HL-60 (cell line): ENCODE results near the gene FBN1.

Experiments
- DNase-seq, 2 experiments: peaks; one replicate each; pipeline ENCODE4 v3.0.0-alpha.2; 2010 to 2020; ENCODE audit warnings: low read depth in 1 of 2, low spot score in 1 of 2
- H3K27ac ChIP-seq: fragments of 250-450 bp; sonication (Bioruptor Pico); replicated peaks from 2 replicates; pipeline ENCODE4 v1.5.1; 2020; ENCODE audit warnings: mild to moderate bottlenecking, moderate library complexity
- H3K27me3 ChIP-seq: fragments of 250-450 bp; sonication (Bioruptor Pico); 2 replicates; pipeline ENCODE4 v1.5.1; 2021; ENCODE audit warnings: mild to moderate bottlenecking, moderate library complexity; ENCODE audit not compliant: insufficient read depth, poor library complexity, severe bottlenecking
- H3K4me3 ChIP-seq: replicated peaks from 2 replicates; pipeline ENCODE4 v1.5.1; 2011; ENCODE audit warnings: mild to moderate bottlenecking, control low read depth, low read length; ENCODE audit not compliant: insufficient read depth
- GABPA ChIP-seq: IDR thresholded peaks from 2 replicates; pipeline ENCODE4 v1.6.1; 2012; ENCODE audit warnings: low read depth
- POLR2AphosphoS5 ChIP-seq: IDR thresholded peaks from 2 replicates; pipeline ENCODE4 v1.6.1; 2012; ENCODE audit warnings: low read depth
- SPI1 ChIP-seq: IDR thresholded peaks from 2 replicates; pipeline ENCODE4 v1.6.1; 2012; ENCODE audit warnings: low read depth, mild to moderate bottlenecking, borderline replicate concordance
- TF ChIP-seq, protein P1 (sequence below): IDR thresholded peaks from one replicate; pipeline ENCODE4 v1.5.1; 2011; ENCODE audit warnings: low read length, control low read depth, inconsistent platforms; ENCODE audit not compliant: insufficient read depth
- TF ChIP-seq, protein P2 (sequence below): IDR thresholded peaks from 2 replicates; pipeline ENCODE4 v1.6.1; 2012; ENCODE audit warnings: low read depth; ENCODE audit not compliant: insufficient replicate concordance

The FBN1 gene

DNA sequence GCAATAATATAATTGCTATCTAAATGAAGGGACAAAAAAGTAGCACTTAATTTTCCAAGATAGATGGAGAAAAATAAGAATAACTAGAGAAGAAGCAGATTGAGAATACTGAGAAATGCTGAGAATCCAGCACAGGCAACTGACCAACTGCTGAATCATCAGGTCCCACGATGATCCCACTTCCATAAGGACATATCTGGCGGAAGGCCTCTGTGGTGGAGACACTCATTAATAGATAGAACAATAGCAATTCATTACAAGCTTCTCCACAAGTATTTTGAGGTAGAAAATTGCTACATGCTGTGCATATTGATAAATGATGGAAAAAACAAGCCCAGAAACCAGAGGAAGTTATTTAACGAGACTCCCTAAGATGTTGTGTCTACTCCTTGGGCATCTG lies 208.3 kb downstream of the FBN1 start:
- TF ChIP-seq POLR2AphosphoS5 (no peak), GABPA (no peak), SPI1 (no peak)
- TF ChIP-seq, protein P1, sequence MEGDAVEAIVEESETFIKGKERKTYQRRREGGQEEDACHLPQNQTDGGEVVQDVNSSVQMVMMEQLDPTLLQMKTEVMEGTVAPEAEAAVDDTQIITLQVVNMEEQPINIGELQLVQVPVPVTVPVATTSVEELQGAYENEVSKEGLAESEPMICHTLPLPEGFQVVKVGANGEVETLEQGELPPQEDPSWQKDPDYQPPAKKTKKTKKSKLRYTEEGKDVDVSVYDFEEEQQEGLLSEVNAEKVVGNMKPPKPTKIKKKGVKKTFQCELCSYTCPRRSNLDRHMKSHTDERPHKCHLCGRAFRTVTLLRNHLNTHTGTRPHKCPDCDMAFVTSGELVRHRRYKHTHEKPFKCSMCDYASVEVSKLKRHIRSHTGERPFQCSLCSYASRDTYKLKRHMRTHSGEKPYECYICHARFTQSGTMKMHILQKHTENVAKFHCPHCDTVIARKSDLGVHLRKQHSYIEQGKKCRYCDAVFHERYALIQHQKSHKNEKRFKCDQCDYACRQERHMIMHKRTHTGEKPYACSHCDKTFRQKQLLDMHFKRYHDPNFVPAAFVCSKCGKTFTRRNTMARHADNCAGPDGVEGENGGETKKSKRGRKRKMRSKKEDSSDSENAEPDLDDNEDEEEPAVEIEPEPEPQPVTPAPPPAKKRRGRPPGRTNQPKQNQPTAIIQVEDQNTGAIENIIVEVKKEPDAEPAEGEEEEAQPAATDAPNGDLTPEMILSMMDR, result no peak
- TF ChIP-seq, protein P2, sequence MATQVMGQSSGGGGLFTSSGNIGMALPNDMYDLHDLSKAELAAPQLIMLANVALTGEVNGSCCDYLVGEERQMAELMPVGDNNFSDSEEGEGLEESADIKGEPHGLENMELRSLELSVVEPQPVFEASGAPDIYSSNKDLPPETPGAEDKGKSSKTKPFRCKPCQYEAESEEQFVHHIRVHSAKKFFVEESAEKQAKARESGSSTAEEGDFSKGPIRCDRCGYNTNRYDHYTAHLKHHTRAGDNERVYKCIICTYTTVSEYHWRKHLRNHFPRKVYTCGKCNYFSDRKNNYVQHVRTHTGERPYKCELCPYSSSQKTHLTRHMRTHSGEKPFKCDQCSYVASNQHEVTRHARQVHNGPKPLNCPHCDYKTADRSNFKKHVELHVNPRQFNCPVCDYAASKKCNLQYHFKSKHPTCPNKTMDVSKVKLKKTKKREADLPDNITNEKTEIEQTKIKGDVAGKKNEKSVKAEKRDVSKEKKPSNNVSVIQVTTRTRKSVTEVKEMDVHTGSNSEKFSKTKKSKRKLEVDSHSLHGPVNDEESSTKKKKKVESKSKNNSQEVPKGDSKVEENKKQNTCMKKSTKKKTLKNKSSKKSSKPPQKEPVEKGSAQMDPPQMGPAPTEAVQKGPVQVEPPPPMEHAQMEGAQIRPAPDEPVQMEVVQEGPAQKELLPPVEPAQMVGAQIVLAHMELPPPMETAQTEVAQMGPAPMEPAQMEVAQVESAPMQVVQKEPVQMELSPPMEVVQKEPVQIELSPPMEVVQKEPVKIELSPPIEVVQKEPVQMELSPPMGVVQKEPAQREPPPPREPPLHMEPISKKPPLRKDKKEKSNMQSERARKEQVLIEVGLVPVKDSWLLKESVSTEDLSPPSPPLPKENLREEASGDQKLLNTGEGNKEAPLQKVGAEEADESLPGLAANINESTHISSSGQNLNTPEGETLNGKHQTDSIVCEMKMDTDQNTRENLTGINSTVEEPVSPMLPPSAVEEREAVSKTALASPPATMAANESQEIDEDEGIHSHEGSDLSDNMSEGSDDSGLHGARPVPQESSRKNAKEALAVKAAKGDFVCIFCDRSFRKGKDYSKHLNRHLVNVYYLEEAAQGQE, result no peak

GRCh38 chr15:48435321-48435720 lies 210.2 kb downstream of the FBN1 start:
- Histone ChIP-seq H3K27ac (no peak overlapping the region), H3K4me3 (no peak overlapping the region), H3K27me3 (peaks cover 4% of the 10 kb centered on the region)
- DNase-seq, result no peak
- TF ChIP-seq GABPA (no peak), SPI1 (no peak), POLR2AphosphoS5 (no peak)
- TF ChIP-seq, protein P2, result no peak
- TF ChIP-seq, protein P1, result no peak

More for the DNA sequence above, 208.3 kb downstream of the FBN1 start:
- H3K27me3 ChIP-seq, result peaks cover 4% of the 10 kb centered on the region
- H3K27ac ChIP-seq, result no peak overlapping the region
- DNase-seq, result no peak
- no peak overlapping the region for H3K4me3 ChIP-seq

DNA sequence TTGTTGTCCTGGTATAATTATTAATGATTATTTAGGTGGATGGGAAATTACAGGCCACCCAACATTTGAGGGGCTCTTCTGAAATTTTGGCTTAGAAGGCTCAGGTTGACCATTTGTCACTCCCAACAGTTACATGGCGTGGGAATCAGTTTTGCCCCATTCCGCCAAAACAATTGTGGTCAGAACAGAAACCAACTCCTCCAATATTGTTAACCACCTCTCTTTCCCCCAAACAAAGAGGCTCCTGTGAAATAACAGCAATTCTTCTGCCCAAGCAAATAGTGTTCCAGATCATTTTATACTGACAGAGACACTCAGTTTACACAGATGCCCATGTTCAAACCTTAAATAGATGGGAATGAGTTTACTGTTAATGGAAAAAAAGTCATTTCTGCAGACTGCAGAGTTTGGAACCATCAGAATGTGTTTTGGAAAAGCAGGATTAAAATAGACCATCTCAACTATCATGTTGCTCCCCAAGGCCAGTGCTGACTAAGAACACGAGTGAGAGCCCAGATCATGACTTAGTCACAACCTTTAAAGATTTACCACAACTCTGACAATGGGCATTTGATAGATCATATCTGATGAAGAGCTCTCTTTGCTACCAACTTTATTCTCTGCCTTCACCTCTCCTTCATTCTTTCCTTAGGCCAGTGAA lies 212.2 kb downstream of the FBN1 start:
- DNase-seq, result no peak
- no peak for TF ChIP-seq SPI1
- TF ChIP-seq, protein P2, result no peak
- TF ChIP-seq, protein P1, result no peak
- TF ChIP-seq GABPA, result no peak
- no peak for TF ChIP-seq POLR2AphosphoS5
- no peaks in the 10 kb centered on the region for H3K27me3 ChIP-seq
- no peak overlapping the region for H3K27ac ChIP-seq
- no peak overlapping the region for H3K4me3 ChIP-seq
